H4 (cell line): Measurements from ENCODE around the gene ZNF708. TPM values are rescaled to one million over a fixed set of nuclear protein-coding genes. Genes with fewer than 3 reads are reported as not detected.
"Not testable (repeated sequence)": the region's sequence is repeated elsewhere in the genome, so short reads cannot be mapped to it uniquely, and the experiment has no call there.

Source experiments
- DNase-seq: peaks from one replicate; pipeline ENCODE4 v3.0.0-alpha.2; 2015; ENCODE audit warnings: low spot score
- total RNA-seq: library from RNA; depleted of rRNA; stranded (reverse); fragments of >200 nt; shearing (Covaris generic); gene quantifications from 2 replicates; pipeline ENCODE4 v1.2.3, GENCODE V29; 2014; rRNA removed

ZNF708 gene
- total RNA-seq, 1 experiment from 2014 or later: 3.4 TPM

DNA sequence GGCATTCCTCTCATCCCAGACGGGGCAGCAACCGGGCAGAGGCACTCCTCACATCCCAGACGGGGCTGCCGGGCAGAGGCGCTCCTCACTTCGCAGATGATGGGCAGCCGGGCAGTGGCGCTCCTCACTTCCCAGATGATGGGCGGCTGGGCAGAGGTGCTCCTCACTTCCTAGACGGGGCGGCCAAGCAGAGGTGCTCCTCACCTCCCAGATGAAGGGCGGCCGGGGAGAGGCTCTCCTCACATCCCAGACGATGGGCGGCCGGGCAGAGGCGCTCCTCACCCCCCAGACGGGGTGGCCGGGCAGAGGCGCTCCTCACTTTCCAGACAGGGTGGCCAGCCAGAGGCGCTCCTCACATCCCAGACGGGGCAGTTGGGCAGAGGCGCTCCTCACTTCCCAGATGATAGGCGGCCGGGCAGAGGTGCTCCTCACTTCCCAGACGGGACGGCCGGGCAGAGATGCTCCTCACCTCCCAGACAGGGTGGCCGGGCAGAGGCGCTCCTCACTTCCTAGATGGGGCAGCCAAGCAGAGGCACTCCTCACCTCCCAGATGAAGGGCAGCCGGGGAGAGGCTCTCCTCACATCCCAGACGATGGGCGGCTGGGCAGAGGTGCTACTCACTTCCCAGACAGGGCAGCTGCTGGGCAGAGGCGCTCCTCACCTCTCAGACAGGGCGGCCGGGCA, 68.9 kb downstream of the ZNF708 start:
- no peak for DNase-seq

DNA sequence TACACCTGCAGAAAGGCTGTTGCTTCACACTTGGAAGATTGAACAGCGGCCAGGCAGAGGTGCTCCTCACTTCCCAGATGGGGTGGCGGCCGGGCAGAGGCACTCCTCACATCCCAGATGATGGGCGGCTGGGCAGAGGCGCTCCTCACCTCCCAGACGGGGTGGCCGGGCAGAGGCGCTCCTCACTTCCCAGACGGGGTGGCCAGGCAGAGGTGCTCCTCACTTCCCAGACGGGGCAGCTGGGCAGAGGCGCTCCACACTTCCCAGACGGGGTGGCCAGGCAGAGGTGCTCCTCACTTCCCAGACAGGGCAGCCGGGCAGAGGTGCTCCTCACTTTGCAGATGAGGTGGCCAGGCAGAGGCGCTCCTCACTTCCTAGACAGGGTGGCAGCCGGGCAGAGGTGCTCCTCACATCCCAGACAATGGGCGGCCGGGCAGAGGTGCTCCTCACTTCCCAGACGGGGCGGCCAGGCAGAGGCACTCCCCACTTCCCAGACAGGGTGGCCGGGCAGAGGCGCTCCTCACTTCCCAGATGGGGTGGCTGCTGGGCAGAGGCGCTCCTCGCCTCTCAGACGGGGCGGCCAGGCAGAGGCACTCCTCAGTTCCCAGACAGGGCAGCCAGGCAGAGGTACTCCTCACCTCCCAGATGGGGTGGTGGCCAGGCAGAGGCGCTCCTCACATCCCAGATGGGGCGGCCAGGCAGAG, 69.6 kb downstream of the ZNF708 start:
- not testable (repeated sequence) for DNase-seq

- DNase-seq: no peak
Measured at GRCh38 chr19:21256722-21257121, 72.5 kb downstream of the ZNF708 start.

Other genes with a start within 250 kb of the ZNF708 start
- gene ZNF714, start 247.2 kb downstream of the ZNF708 start, total RNA-seq: 0.70 and 3.1 TPM in 2 replicates
- gene ZNF431, start 187.4 kb downstream of the ZNF708 start, total RNA-seq: 2.0 and 4.1 TPM in 2 replicates
- gene ZNF738, start 29.6 kb upstream of the ZNF708 start, total RNA-seq: 9.7 and 11.2 TPM in 2 replicates
- 3.6 and 8.9 TPM in 2 replicates for gene ZNF493, start 67.7 kb upstream of the ZNF708 start, total RNA-seq
- gene ZNF429, start 176.2 kb upstream of the ZNF708 start, total RNA-seq: 4.0 and 9.1 TPM in 2 replicates